CD14-positive monocyte (primary cell): ENCODE data around the gene SYNE3. TPM values are rescaled to one million over a fixed set of nuclear protein-coding genes. Genes with fewer than 3 reads are reported as not detected.

Experiments
- DNase-seq, 3 donors: peaks; one replicate each; pipeline ENCODE4 v3.0.0-alpha.2; 2011 to 2022
- H2AFZ ChIP-seq: 2 replicates; pipeline ENCODE4 v1.6.0; 2012; ENCODE audit warnings: mild to moderate bottlenecking, low read depth, low read length, inconsistent platforms; ENCODE audit not compliant: insufficient read depth, poor library complexity, severe bottlenecking
- H3K27ac ChIP-seq, 2 donors: 1 replicate in 1 of 2; 2 replicates in 1 of 2; pipeline ENCODE4 v1.5.1; 2012 to 2013; ENCODE audit warnings: low read length in 2 of 2, control low read depth in 1 of 2, inconsistent platforms in 1 of 2, low read depth in 1 of 2, mild to moderate bottlenecking in 1 of 2
- H3K27me3 ChIP-seq, 2 donors: one replicate each; pipeline versions ENCODE4 v1.6.0 to v1.6.1; 2011 to 2013; ENCODE audit warnings: low read length in 2 of 2; ENCODE audit not compliant: control insufficient read depth in 2 of 2, insufficient read depth in 2 of 2
- H3K36me3 ChIP-seq, 2 donors: replicated peaks in 1 of 2; 1 replicate in 1 of 2; 2 replicates in 1 of 2; pipeline versions ENCODE4 v1.5.1 to v1.6.1; 2012 to 2013; ENCODE audit warnings: low read length in 2 of 2, control low read depth in 1 of 2, inconsistent platforms in 1 of 2, mild to moderate bottlenecking in 1 of 2; ENCODE audit not compliant: insufficient read depth in 2 of 2, control insufficient read depth in 1 of 2
- H3K4me1 ChIP-seq, 2 donors: 1 replicate in 1 of 2; 2 replicates in 1 of 2; pipeline versions ENCODE4 v1.5.1 to v1.6.1; 2012 to 2013; ENCODE audit warnings: low read length in 2 of 2, control low read depth in 1 of 2, inconsistent platforms in 1 of 2, mild to moderate bottlenecking in 1 of 2, moderate library complexity in 1 of 2; ENCODE audit not compliant: insufficient read depth in 2 of 2, control insufficient read depth in 1 of 2
- H3K4me2 ChIP-seq: replicated peaks from 2 replicates; pipeline ENCODE3; 2012; ENCODE audit warnings: low read length, moderate library complexity, mild to moderate bottlenecking; ENCODE audit not compliant: poor library complexity, severe bottlenecking; ENCODE audit errors: extremely low read depth
- H3K4me3 ChIP-seq, 3 experiments: fragments of 200-600 bp in 1 of 3; sonication (generic) in 1 of 3; replicated peaks in 1 of 3; 1 replicate in 2 of 3; 2 replicates in 1 of 3; pipeline ENCODE4 v1.5.1; 2011 to 2013; ENCODE audit warnings: low read length in 3 of 3, mild to moderate bottlenecking in 3 of 3, control low read depth in 2 of 3, low read depth in 2 of 3, inconsistent platforms in 1 of 3, moderate library complexity in 1 of 3
- H3K79me2 ChIP-seq: 2 replicates; pipeline ENCODE4 v1.6.0; 2012; ENCODE audit warnings: mild to moderate bottlenecking, control low read depth, inconsistent platforms, low read length, moderate library complexity; ENCODE audit not compliant: insufficient read depth
- H3K9ac ChIP-seq: 2 replicates; pipeline ENCODE4 v1.6.0; 2017; ENCODE audit warnings: low read length, mild to moderate bottlenecking; ENCODE audit not compliant: insufficient read depth, poor library complexity, severe bottlenecking
- H3K9me3 ChIP-seq, 2 donors: replicated peaks in 1 of 2; 1 replicate in 1 of 2; 2 replicates in 1 of 2; pipeline versions ENCODE4 v1.5.1 to v1.6.1; 2012 to 2013; ENCODE audit warnings: low read length in 2 of 2, control low read depth in 1 of 2; ENCODE audit not compliant: control insufficient read depth in 1 of 2, insufficient read depth in 1 of 2
- H4K20me1 ChIP-seq: 2 replicates; pipeline ENCODE4 v1.6.0; 2012; ENCODE audit warnings: mild to moderate bottlenecking, low read length, control low read depth, moderate library complexity; ENCODE audit not compliant: insufficient read depth
- H3K27ac Mint-ChIP-seq, 7 donors: one replicate each; pipeline ENCODE4 v1.8.0; 2020; ENCODE audit warnings: mild to moderate bottlenecking in 7 of 7, mixed read lengths in 7 of 7, moderate library complexity in 6 of 7, inconsistent platforms in 2 of 7
- H3K27me3 Mint-ChIP-seq, 3 donors: one replicate each; pipeline ENCODE4 v1.8.0; 2021 to 2022; ENCODE audit warnings: low read depth in 3 of 3, mild to moderate bottlenecking in 3 of 3, mixed read lengths in 3 of 3, moderate library complexity in 3 of 3, inconsistent platforms in 1 of 3
- H3K36me3 Mint-ChIP-seq, 2 donors: one replicate each; pipeline ENCODE4 v1.8.0; 2020; ENCODE audit warnings: mixed read lengths in 2 of 2, inconsistent platforms in 1 of 2, mild to moderate bottlenecking in 1 of 2
- H3K4me1 Mint-ChIP-seq: one replicate; pipeline ENCODE4 v1.8.0; 2020; ENCODE audit warnings: mild to moderate bottlenecking, mixed read lengths
- H3K4me3 Mint-ChIP-seq, 2 donors: one replicate each; pipeline ENCODE4 v1.8.0; 2020; ENCODE audit warnings: mild to moderate bottlenecking in 2 of 2, mixed read lengths in 2 of 2, moderate library complexity in 1 of 2
- H3K9me3 Mint-ChIP-seq, 7 donors: one replicate each; pipeline ENCODE4 v1.8.0; 2020 to 2022; ENCODE audit warnings: mixed read lengths in 7 of 7, mild to moderate bottlenecking in 6 of 7, moderate library complexity in 6 of 7, inconsistent platforms in 2 of 7
- WGBS: methylation state at CpG from one replicate; pipeline ENCODE4 v1.1.5; 2013; ENCODE audit warnings: missing lambda C conversion rate; ENCODE audit not compliant: insufficient coverage; 5-methylcytosine and 5-hydroxymethylcytosine counted together
- intact Hi-C, 2 donors: fragments of 100-400 bp; cut with micrococcal nuclease; formaldehyde crosslinking; loops; one replicate each; pipeline versions ENCODE4 v1.15.0 to v1.15.1; 2023
- polyA plus RNA-seq, 3 donors: library from polyadenylated mRNA; depleted of rRNA in 1 of 3; unstranded in 2 of 3; stranded (reverse) in 1 of 3; fragments of 300-500 nt in 2 of 3; fragments of >200 nt in 1 of 3; fragmentation: Illumina TruSeq in 2 of 3; gene quantifications; 1 replicate in 2 of 3; 2 replicates in 1 of 3; pipeline ENCODE4 v1.2.3, GENCODE V29; 2012 to 2021
- TF ChIP-seq, protein P1 (sequence below): fragments of 200-600 bp; IDR thresholded peaks from one replicate; pipeline ENCODE4 v1.8.0; 2022; ENCODE audit warnings: antibody characterized with exemption, mild to moderate bottlenecking

SYNE3 gene
- polyA plus RNA-seq, 3 donors: 2.6 to 26.1 (median 3.5) TPM

GRCh38 chr14:95488376-95489213 lies 27.9 kb downstream of the SYNE3 start:
- Mint-ChIP-seq H3K9me3 (peaks cover 0 to 3% (median 0%) of the 10 kb centered on the region in 7 donors), H3K4me3 (no peak overlapping the region), H3K27ac (peak overlapping the region in 3 of 7 donors; percentile 75 to 91 (median 77)), H3K36me3 (peaks cover 27 to 71% of the 10 kb centered on the region in 2 donors), H3K27me3 (no peaks in the 10 kb centered on the region), H3K4me1 (peaks cover 34% of the 10 kb centered on the region)
- Histone ChIP-seq H3K36me3 (peaks cover 21 to 53% of the 10 kb centered on the region in 2 donors), H3K4me2 (no peak overlapping the region), H3K79me2 (peaks cover 100% of the 10 kb centered on the region), H3K4me1 (no peaks in the 10 kb centered on the region), H3K9ac (peak overlapping the region; percentile 10), H4K20me1 (peaks cover 94% of the 10 kb centered on the region), H3K27me3 (no peaks in the 10 kb centered on the region), H2AFZ (no peak overlapping the region), H3K27ac (peak overlapping the region in 1 of 2 donors; percentile 57), H3K9me3 (no peaks in the 10 kb centered on the region), H3K4me3 (no peak overlapping the region)
- WGBS: 100% methylated on average over 4 of the region's 6 CpGs
- intact Hi-C loops: no loop called here
- no peak for DNase-seq
- TF ChIP-seq, protein P1, sequence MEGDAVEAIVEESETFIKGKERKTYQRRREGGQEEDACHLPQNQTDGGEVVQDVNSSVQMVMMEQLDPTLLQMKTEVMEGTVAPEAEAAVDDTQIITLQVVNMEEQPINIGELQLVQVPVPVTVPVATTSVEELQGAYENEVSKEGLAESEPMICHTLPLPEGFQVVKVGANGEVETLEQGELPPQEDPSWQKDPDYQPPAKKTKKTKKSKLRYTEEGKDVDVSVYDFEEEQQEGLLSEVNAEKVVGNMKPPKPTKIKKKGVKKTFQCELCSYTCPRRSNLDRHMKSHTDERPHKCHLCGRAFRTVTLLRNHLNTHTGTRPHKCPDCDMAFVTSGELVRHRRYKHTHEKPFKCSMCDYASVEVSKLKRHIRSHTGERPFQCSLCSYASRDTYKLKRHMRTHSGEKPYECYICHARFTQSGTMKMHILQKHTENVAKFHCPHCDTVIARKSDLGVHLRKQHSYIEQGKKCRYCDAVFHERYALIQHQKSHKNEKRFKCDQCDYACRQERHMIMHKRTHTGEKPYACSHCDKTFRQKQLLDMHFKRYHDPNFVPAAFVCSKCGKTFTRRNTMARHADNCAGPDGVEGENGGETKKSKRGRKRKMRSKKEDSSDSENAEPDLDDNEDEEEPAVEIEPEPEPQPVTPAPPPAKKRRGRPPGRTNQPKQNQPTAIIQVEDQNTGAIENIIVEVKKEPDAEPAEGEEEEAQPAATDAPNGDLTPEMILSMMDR: no peak

GRCh38 chr14:95487669-95488084 lies 28.8 kb downstream of the SYNE3 start:
- Mint-ChIP-seq H3K27ac (peak overlapping the region in 2 of 7 donors; percentile 46 to 89), H3K4me3 (no peak overlapping the region), H3K4me1 (peaks cover 40% of the 10 kb centered on the region), H3K27me3 (no peaks in the 10 kb centered on the region), H3K9me3 (peaks cover 0 to 2% (median 0%) of the 10 kb centered on the region in 7 donors), H3K36me3 (peaks cover 27 to 69% of the 10 kb centered on the region in 2 donors)
- intact Hi-C loops: no loop called here
- H3K9ac ChIP-seq: no peak overlapping the region
- no CpG with 5 or more reads among the region's 3 CpGs for WGBS
- peaks cover 100% of the 10 kb centered on the region for H3K79me2 ChIP-seq
- TF ChIP-seq, protein P1: no peak
- no peaks in the 10 kb centered on the region for H3K4me1 ChIP-seq
- H3K27me3 ChIP-seq: no peaks in the 10 kb centered on the region
- no peak for DNase-seq
- peaks cover 94% of the 10 kb centered on the region for H4K20me1 ChIP-seq
- H3K36me3 ChIP-seq: peaks cover 23 to 53% of the 10 kb centered on the region in 2 donors
- H3K4me2 ChIP-seq: no peak overlapping the region
- H2AFZ ChIP-seq: no peak overlapping the region
- H3K27ac ChIP-seq: peak overlapping the region in 1 of 2 donors; percentile 40
- H3K4me3 ChIP-seq: no peak overlapping the region
- H3K9me3 ChIP-seq: no peaks in the 10 kb centered on the region
